Right lobe of liver (tissue), 6 donors: Measurements from ENCODE around the gene NPR1. TPM values are rescaled to one million over a fixed set of nuclear protein-coding genes. Genes with fewer than 3 reads are reported as not detected.
"Not testable (repeated sequence)": the region's sequence is repeated elsewhere in the genome, so short reads cannot be mapped to it uniquely, and the experiment has no call there.

Experiments used
- ATAC-seq, 4 donors: fragments of 200-7000 bp; cut with Tn5 transposase; one replicate each; pipeline ENCODE4 v1.9.1; 2020; ENCODE audit warnings: mild to moderate bottlenecking in 4 of 4, moderate library complexity in 4 of 4
- DNase-seq, 3 donors: peaks; one replicate each; pipeline ENCODE4 v3.0.0-alpha.2; 2020
- H3K27ac ChIP-seq, 3 donors: fragments of 200-600 bp; one replicate each; pipeline ENCODE4 v1.8.0; 2022
- H3K27me3 ChIP-seq, 2 donors: fragments of 200-600 bp; one replicate each; pipeline ENCODE4 v1.8.0; 2022
- H3K36me3 ChIP-seq, 4 donors: fragments of 200-600 bp; sonication (generic) in 1 of 4; one replicate each; pipeline versions ENCODE4 v1.5.1 to v1.8.0; 2017 to 2022; ENCODE audit warnings: control low read depth in 1 of 4
- H3K4me1 ChIP-seq, 4 donors: fragments of 200-600 bp; sonication (generic) in 1 of 4; one replicate each; pipeline versions ENCODE4 v1.5.1 to v1.8.0; 2017 to 2022; ENCODE audit warnings: control low read depth in 1 of 4
- H3K4me3 ChIP-seq, 3 donors: fragments of 200-600 bp; one replicate each; pipeline ENCODE4 v1.8.0; 2022
- H3K9me3 ChIP-seq, 4 donors: fragments of 200-600 bp; sonication (generic) in 1 of 4; one replicate each; pipeline versions ENCODE4 v1.5.1 to v1.8.0; 2017 to 2022; ENCODE audit warnings: control low read depth in 1 of 4
- CTCF ChIP-seq, 4 donors: fragments of 200-600 bp in 3 of 4; fragments of 450-650 bp in 1 of 4; IDR thresholded peaks; one replicate each; pipeline versions ENCODE4 v1.5.1 to v1.8.0; 2016 to 2022; ENCODE audit warnings: antibody characterized with exemption in 4 of 4, mild to moderate bottlenecking in 2 of 4
- POLR2A ChIP-seq: fragments of 450-650 bp; IDR thresholded peaks from one replicate; pipeline ENCODE4 v1.6.1; 2017; ENCODE audit warnings: antibody characterized with exemption, mild to moderate bottlenecking
- WGBS: methylation state at CpG from one replicate; pipeline ENCODE4 v1.1.6; 2018; ENCODE audit warnings: low coverage, low lambda C conversion rate; ENCODE audit not compliant: insufficient coverage; ENCODE audit errors: missing lambda C conversion rate; 5-methylcytosine and 5-hydroxymethylcytosine counted together
- intact Hi-C, 2 donors: fragments of 100-400 bp; cut with DNase I; formaldehyde crosslinking; loops; one replicate each; pipeline versions ENCODE4 v1.11.2 to v1.14.1; 2022
- total RNA-seq, 6 experiments: library from RNA; depleted of rRNA in 2 of 6; stranded (reverse); fragments of >200 nt in 2 of 6; fragmentation: NEBNext Ultra II Directional in 3 of 6; extraction: Animal tissue kit (Norgen Biotek cat#: 25700) in 3 of 6; gene quantifications; one replicate each; pipeline versions ENCODE4 v1.1.0 to v1.2.4, GENCODE V29; 2016 to 2023
- donor health status: DM: no; HTN: yes; CAD: no.
- donor health status: DM: no; HTN: no; CAD: no.
- donor health status: DM: no; HTN: no; CAD: no.
- donor health status: DM: no; HTN: yes; CAD: no.
- donor health status: DM: no; HTN: yes; CAD: no.

The NPR1 gene
- total RNA-seq, 6 experiments from 2014 or later = 5.0 to 14.4 (median 5.7) TPM

- intact Hi-C loops = no loop called here
- H3K4me3 ChIP-seq = no peak overlapping the region
- no peak overlapping the region for H3K27ac ChIP-seq
- no peaks in the 10 kb centered on the region for H3K4me1 ChIP-seq
- H3K9me3 ChIP-seq = no peaks in the 10 kb centered on the region
- no peak for ATAC-seq
- no peaks in the 10 kb centered on the region for H3K27me3 ChIP-seq
- no peaks in the 10 kb centered on the region for H3K36me3 ChIP-seq
- WGBS = 69% methylated on average over 3 of the region's 3 CpGs
- TF ChIP-seq POLR2A = no peak
- TF ChIP-seq CTCF (IDR thresholded peaks at IDR 0.05) = no peak
- no peak for DNase-seq
Measured at GRCh38 chr1:153717330-153717729, 38.8 kb downstream of the NPR1 start.

- Histone ChIP-seq H3K27ac (no peak overlapping the region), H3K9me3 (no peaks in the 10 kb centered on the region), H3K4me1 (no peaks in the 10 kb centered on the region), H3K36me3 (no peaks in the 10 kb centered on the region), H3K4me3 (no peak overlapping the region), H3K27me3 (no peaks in the 10 kb centered on the region)
- intact Hi-C loops = no loop called here
- TF ChIP-seq CTCF (IDR thresholded peaks at IDR 0.05) = no peak
- no peak for TF ChIP-seq POLR2A
- WGBS = 76% methylated on average over 3 of the region's 3 CpGs
- no peak for ATAC-seq
- DNase-seq = no peak
Measured at GRCh38 chr1:153723687-153724086, 45.2 kb downstream of the NPR1 start.

GRCh38 chr1:153724634-153725033, 46.1 kb downstream of the NPR1 start:
- H3K27ac ChIP-seq, H3K36me3 ChIP-seq, H3K9me3 ChIP-seq, DNase-seq, ATAC-seq, intact Hi-C loops, H3K4me1 ChIP-seq, H3K27me3 ChIP-seq, H3K4me3 ChIP-seq: not testable (repeated sequence)
- WGBS = 78% methylated on average over 1 of the region's 4 CpGs

DNA sequence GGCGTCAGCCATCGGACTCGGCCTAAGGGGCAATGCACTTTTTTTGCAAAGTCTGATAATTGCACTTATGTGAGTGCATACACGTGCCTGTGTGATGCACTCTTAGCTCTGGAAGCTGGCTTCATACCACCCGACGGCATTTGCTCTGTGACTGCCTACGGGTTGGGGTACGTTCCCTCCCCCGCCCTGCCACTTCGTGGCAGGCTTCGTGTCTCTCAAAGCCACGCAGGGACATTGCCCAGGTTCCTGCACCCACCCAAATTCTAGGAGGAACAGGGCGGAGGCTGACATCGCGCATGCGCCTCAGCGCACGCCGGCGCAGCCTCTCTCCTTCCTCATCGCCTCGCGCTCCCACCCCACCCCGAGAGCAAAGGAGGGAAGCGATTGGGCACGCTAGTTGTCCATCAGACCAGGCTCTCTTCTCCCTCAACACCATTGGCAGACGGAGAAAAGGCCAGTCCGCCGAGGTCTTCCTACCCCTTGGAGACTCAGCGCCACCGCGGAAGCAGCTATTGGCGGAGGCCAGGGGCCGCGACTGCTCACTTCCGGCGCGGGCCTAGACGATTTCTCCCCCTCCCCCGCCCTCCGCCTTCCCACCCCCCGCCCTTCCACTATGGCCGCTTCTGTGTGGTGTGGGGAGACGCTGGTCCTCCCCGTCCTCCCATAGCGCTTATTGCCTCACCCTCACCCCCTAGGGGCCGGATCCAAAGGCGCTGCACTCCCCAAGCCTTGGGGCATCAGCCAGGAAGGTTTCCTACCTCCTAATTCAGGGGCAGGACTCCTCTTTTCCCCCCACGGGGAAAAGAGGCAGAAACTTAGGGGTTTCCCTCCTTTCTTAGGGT, 49.2 kb downstream of the NPR1 start, which contains the start of gene INTS3:
TSS of gene INTS3 (plus strand) at position 588 of the 842 bp plus-strand sequence. CDS start 585 bp downstream, outside the sequence.
- peak within 1 kb of the TSS; percentile 93 to 98 (median 95) for H3K27ac ChIP-seq

More for the DNA sequence above, 49.2 kb downstream of the NPR1 start, which contains the start of gene INTS3:
- intact Hi-C loops = no loop called here
- peaks cover 0 to 16% (median 2%) of the 10 kb centered on the region in 4 donors for H3K4me1 ChIP-seq
- H3K36me3 ChIP-seq = no peaks in the 10 kb centered on the region
- WGBS = 1% methylated on average over 26 of the region's 49 CpGs
- H3K27me3 ChIP-seq = no peaks in the 10 kb centered on the region
- ATAC-seq (peak; percentile 98 to 100 (median 99)), DNase-seq (peak; percentile 100)
- peak within 1 kb of the TSS; percentile 75 to 87 (median 80) for H3K4me3 ChIP-seq
- TF ChIP-seq CTCF (IDR thresholded peaks at IDR 0.05) = no peak
- peak; percentile 46 for TF ChIP-seq POLR2A
- H3K9me3 ChIP-seq = no peaks in the 10 kb centered on the region
